Endothelial cell of umbilical vein (primary cell): ENCODE data around the gene C21orf58.

ENCODE experiments used
- POLR2AphosphoS5 ChIP-seq: IDR thresholded peaks from 2 replicates; pipeline ENCODE4 v1.6.1; 2012; ENCODE audit warnings: low read depth, mild to moderate bottlenecking, control low read depth, low read length, moderate library complexity; ENCODE audit not compliant: insufficient read depth
- TF ChIP-seq, protein P1 (sequence below), 2 donors: IDR thresholded peaks; 1 replicate in 1 of 2; 2 replicates in 1 of 2; pipeline ENCODE4 v1.5.1; 2011; ENCODE audit warnings: low read length in 2 of 2, mild to moderate bottlenecking in 2 of 2, moderate library complexity in 2 of 2, control low read depth in 1 of 2, inconsistent platforms in 1 of 2, low read depth in 1 of 2; ENCODE audit not compliant: insufficient read depth in 1 of 2; ENCODE audit errors: extremely low read depth in 1 of 2

DNA sequence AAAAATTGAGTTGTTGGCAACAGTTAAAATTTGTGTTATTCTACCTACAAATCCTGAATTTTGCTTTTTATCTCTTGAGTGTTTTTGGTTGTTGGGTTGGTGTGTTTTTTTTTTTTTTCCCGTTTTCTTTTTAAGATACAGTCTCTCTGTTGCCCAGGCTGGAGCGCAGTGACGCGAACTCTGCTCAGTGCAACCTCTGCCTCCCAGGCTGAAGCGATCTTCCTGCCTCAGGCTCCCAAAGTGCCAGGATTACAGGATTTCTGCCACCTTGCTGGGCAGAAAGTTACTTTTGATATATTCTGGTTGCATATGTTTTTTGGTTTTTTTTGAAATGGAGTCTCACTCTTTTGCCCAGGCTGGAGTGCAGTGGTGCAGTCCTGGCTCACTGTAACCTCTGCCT lies 4.5 kb upstream of the C21orf58 start:
- TF ChIP-seq, protein P1, sequence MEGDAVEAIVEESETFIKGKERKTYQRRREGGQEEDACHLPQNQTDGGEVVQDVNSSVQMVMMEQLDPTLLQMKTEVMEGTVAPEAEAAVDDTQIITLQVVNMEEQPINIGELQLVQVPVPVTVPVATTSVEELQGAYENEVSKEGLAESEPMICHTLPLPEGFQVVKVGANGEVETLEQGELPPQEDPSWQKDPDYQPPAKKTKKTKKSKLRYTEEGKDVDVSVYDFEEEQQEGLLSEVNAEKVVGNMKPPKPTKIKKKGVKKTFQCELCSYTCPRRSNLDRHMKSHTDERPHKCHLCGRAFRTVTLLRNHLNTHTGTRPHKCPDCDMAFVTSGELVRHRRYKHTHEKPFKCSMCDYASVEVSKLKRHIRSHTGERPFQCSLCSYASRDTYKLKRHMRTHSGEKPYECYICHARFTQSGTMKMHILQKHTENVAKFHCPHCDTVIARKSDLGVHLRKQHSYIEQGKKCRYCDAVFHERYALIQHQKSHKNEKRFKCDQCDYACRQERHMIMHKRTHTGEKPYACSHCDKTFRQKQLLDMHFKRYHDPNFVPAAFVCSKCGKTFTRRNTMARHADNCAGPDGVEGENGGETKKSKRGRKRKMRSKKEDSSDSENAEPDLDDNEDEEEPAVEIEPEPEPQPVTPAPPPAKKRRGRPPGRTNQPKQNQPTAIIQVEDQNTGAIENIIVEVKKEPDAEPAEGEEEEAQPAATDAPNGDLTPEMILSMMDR (IDR thresholded peaks at IDR 0.05; ENCODE audit: extremely low read depth in 1 of 2, insufficient read depth in 1 of 2, low read depth in 1 of 2, low read length in 2 of 2), result no peak
- TF ChIP-seq POLR2AphosphoS5, result no peak
